Thyroid gland (tissue), 4 donors: ENCODE data around the gene CACNA1H.

ENCODE experiments used
- POLR2A ChIP-seq, 2 donors: fragments of 450-650 bp; IDR thresholded peaks; one replicate each; pipeline ENCODE4 v1.6.1; 2017; ENCODE audit warnings: antibody characterized with exemption in 2 of 2, mild to moderate bottlenecking in 2 of 2, moderate library complexity in 1 of 2
- TF ChIP-seq, protein P1 (sequence below), 6 experiments: fragments of 200-600 bp in 3 of 6; fragments of 450-650 bp in 3 of 6; sonication (generic) in 3 of 6; IDR thresholded peaks; one replicate each; pipeline ENCODE4 v1.5.1; 2016 to 2019; ENCODE audit warnings: antibody characterized with exemption in 6 of 6, mild to moderate bottlenecking in 2 of 6, inconsistent platforms in 1 of 6, moderate library complexity in 1 of 6

DNA sequence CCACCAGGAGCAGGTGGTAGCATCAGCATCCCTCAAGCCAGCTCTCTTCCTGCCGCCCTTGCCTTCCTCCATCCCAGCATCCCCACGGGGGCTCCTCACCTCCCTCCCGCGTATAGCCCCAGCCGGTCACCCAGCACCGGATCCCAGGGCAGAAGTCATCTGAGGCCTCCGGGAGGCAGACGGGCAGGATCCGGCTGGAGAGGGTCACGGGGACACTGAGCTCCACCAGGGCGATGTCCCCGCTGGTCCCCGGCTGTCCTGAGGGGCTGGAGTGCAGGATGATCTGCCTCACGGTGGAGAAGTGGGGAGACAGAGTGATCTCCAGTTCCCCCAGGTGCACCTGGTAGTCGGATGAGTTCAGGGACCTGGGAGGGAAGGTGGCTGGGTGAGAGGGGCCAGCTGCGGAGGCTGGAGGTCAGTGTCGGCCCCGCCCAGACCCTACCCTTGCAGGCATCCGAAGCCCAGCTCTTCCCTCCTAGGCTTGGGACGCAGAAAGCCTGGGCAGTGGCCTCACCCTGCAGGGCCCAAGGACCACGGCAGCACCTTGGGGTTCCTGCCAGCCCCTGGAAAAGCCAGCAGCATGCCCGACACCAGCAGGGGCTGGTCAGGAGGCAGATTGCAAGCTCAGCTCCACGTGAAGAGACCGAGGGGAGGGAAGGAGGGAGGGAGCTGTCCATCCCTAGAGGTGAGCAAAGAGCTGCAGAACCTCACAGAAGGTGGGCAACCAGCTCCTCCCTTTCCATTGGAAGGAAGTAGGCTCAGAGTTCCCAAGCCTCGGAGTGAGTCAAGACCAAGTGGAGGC is 69.8 kb downstream of the CACNA1H start:
- TF ChIP-seq, protein P1, sequence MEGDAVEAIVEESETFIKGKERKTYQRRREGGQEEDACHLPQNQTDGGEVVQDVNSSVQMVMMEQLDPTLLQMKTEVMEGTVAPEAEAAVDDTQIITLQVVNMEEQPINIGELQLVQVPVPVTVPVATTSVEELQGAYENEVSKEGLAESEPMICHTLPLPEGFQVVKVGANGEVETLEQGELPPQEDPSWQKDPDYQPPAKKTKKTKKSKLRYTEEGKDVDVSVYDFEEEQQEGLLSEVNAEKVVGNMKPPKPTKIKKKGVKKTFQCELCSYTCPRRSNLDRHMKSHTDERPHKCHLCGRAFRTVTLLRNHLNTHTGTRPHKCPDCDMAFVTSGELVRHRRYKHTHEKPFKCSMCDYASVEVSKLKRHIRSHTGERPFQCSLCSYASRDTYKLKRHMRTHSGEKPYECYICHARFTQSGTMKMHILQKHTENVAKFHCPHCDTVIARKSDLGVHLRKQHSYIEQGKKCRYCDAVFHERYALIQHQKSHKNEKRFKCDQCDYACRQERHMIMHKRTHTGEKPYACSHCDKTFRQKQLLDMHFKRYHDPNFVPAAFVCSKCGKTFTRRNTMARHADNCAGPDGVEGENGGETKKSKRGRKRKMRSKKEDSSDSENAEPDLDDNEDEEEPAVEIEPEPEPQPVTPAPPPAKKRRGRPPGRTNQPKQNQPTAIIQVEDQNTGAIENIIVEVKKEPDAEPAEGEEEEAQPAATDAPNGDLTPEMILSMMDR (IDR thresholded peaks at IDR 0.05), result no peak
- no peak for TF ChIP-seq POLR2A (IDR thresholded peaks at IDR 0.05)
